Esophagus squamous epithelium (tissue), 4 donors: ENCODE measurements around the gene MATN1.

Source experiments
- POLR2A ChIP-seq, 4 donors: fragments of 450-650 bp; IDR thresholded peaks; one replicate each; pipeline ENCODE4 v1.6.1; 2017; ENCODE audit warnings: antibody characterized with exemption in 4 of 4, mild to moderate bottlenecking in 4 of 4, moderate library complexity in 3 of 4
- TF ChIP-seq, protein P1 (sequence below), 6 experiments: fragments of 450-650 bp in 4 of 6; fragments of 200-600 bp in 2 of 6; sonication (generic) in 2 of 6; IDR thresholded peaks; one replicate each; pipeline ENCODE4 v1.5.1; 2016 to 2019; ENCODE audit warnings: antibody characterized with exemption in 6 of 6, mild to moderate bottlenecking in 4 of 6, moderate library complexity in 4 of 6

- TF ChIP-seq, protein P1, sequence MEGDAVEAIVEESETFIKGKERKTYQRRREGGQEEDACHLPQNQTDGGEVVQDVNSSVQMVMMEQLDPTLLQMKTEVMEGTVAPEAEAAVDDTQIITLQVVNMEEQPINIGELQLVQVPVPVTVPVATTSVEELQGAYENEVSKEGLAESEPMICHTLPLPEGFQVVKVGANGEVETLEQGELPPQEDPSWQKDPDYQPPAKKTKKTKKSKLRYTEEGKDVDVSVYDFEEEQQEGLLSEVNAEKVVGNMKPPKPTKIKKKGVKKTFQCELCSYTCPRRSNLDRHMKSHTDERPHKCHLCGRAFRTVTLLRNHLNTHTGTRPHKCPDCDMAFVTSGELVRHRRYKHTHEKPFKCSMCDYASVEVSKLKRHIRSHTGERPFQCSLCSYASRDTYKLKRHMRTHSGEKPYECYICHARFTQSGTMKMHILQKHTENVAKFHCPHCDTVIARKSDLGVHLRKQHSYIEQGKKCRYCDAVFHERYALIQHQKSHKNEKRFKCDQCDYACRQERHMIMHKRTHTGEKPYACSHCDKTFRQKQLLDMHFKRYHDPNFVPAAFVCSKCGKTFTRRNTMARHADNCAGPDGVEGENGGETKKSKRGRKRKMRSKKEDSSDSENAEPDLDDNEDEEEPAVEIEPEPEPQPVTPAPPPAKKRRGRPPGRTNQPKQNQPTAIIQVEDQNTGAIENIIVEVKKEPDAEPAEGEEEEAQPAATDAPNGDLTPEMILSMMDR (IDR thresholded peaks at IDR 0.05) = no peak
- no peak for TF ChIP-seq POLR2A (IDR thresholded peaks at IDR 0.05)
Observed at GRCh38 chr1:30675289-30675688, 48.1 kb downstream of the MATN1 start.
